ENCODE measurements around the gene FGD3.

FGD3 gene

GRCh38 chr9:93068956-93069355 lies 121.6 kb downstream of the FGD3 start:
- Histone ChIP-seq H3F3A (ENCODE audit: control insufficient read depth, insufficient read depth) (peaks cover 3% of the 10 kb centered on the region), H3K79me2 (ENCODE audit: control insufficient read depth, low read length) (peaks cover 77% of the 10 kb centered on the region), H3K27ac (ENCODE audit: low read depth, low read length) (no peak overlapping the region), H3K36me3 (ENCODE audit: control insufficient read depth, low read length) (peaks cover 73% of the 10 kb centered on the region), H3K9me3 (ENCODE audit: control insufficient read depth, insufficient read depth, low read length) (no peaks in the 10 kb centered on the region), H3K9me2 (replicated peaks; ENCODE audit: control insufficient read depth, low read length) (no peaks in the 10 kb centered on the region), H3K4me2 (ENCODE audit: low read length) (no peak overlapping the region), H3K27me3 (ENCODE audit: control insufficient read depth, low read length) (no peaks in the 10 kb centered on the region), H3K4me3 (ENCODE audit: low read length) (no peak overlapping the region), H3K4me1 (ENCODE audit: control insufficient read depth, low read length) (peaks cover 42% of the 10 kb centered on the region), H4K20me1 (ENCODE audit: control insufficient read depth, insufficient read depth, low read depth, low read length) (peaks cover 5% of the 10 kb centered on the region; the same call in 1 of the 2 replicates)
- no peak for TF ChIP-seq CTCF (IDR thresholded peaks at IDR 0.05; ENCODE audit: low read depth, low read length, poor library complexity, severe bottlenecking)
- TF ChIP-seq EZH2phosphoT487 (IDR thresholded peaks at IDR 0.05; ENCODE audit: borderline replicate concordance, low read length), result no peak

DNA sequence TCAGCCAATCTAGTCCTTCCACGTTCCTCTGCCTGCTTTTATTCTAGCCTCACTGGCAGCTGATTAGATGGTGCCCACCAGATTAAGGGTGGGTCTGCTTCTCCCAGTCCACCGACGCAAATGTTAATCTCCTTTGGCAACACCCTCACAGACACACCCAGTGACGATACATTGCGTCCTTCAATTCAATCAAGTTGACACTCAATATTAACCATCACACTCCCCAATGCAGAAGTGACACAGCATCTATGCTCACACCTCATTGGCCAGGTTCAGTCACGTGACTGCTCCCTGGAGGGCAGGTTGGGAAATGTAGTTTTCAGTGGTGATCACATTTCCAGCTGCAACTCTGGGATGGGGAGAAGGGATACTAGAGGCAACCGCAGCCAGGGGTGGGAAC lies 124.1 kb downstream of the FGD3 start:
- H3F3A ChIP-seq (ENCODE audit: control insufficient read depth, insufficient read depth), result no peaks in the 10 kb centered on the region
- no peaks in the 10 kb centered on the region for H3K27me3 ChIP-seq (ENCODE audit: control insufficient read depth, low read length)
- H3K9me2 ChIP-seq (replicated peaks; ENCODE audit: control insufficient read depth, low read length), result no peaks in the 10 kb centered on the region
- no peak overlapping the region for H3K4me2 ChIP-seq (ENCODE audit: low read length)
- H3K27ac ChIP-seq (ENCODE audit: low read depth, low read length), result no peak overlapping the region
- peaks cover 5% of the 10 kb centered on the region; the same call in 1 of the 2 replicates for H4K20me1 ChIP-seq (ENCODE audit: control insufficient read depth, insufficient read depth, low read depth, low read length)
- H3K4me3 ChIP-seq (ENCODE audit: low read length), result no peak overlapping the region
- H3K79me2 ChIP-seq (ENCODE audit: control insufficient read depth, low read length), result peaks cover 61% of the 10 kb centered on the region
- H3K9me3 ChIP-seq (ENCODE audit: control insufficient read depth, insufficient read depth, low read length), result no peaks in the 10 kb centered on the region
- H3K4me1 ChIP-seq (ENCODE audit: control insufficient read depth, low read length), result peaks cover 23% of the 10 kb centered on the region
- peaks cover 60% of the 10 kb centered on the region for H3K36me3 ChIP-seq (ENCODE audit: control insufficient read depth, low read length)
- TF ChIP-seq CTCF (IDR thresholded peaks at IDR 0.05; ENCODE audit: low read depth, low read length, poor library complexity, severe bottlenecking), result no peak
- TF ChIP-seq EZH2phosphoT487 (IDR thresholded peaks at IDR 0.05; ENCODE audit: borderline replicate concordance, low read length), result no peak

GRCh38 chr9:93072383-93072795 lies 125.1 kb downstream of the FGD3 start:
- H3K4me1 ChIP-seq (ENCODE audit: control insufficient read depth, low read length), result peaks cover 23% of the 10 kb centered on the region
- peaks cover 54% of the 10 kb centered on the region for H3K79me2 ChIP-seq (ENCODE audit: control insufficient read depth, low read length)
- no peak overlapping the region for H3K4me3 ChIP-seq (ENCODE audit: low read length)
- H3K27ac ChIP-seq (ENCODE audit: low read depth, low read length), result no peak overlapping the region
- peaks cover 61% of the 10 kb centered on the region for H3K36me3 ChIP-seq (ENCODE audit: control insufficient read depth, low read length)
- no peaks in the 10 kb centered on the region for H3K9me2 ChIP-seq (replicated peaks; ENCODE audit: control insufficient read depth, low read length)
- 0 out of 2 replicates have a peak overlapping the region, but pooled peaks have one; percentile 7 for H3K4me2 ChIP-seq (ENCODE audit: low read length)
- no peak for TF ChIP-seq CTCF (IDR thresholded peaks at IDR 0.05; ENCODE audit: low read depth, low read length, poor library complexity, severe bottlenecking)
- no peak for TF ChIP-seq EZH2phosphoT487 (IDR thresholded peaks at IDR 0.05; ENCODE audit: borderline replicate concordance, low read length)
- H3K27me3 ChIP-seq (ENCODE audit: control insufficient read depth, low read length), result no peaks in the 10 kb centered on the region
- H3F3A ChIP-seq (ENCODE audit: control insufficient read depth, insufficient read depth), result no peaks in the 10 kb centered on the region
- H3K9me3 ChIP-seq (ENCODE audit: control insufficient read depth, insufficient read depth, low read length), result no peaks in the 10 kb centered on the region
- peaks cover 5% of the 10 kb centered on the region; the same call in 1 of the 2 replicates for H4K20me1 ChIP-seq (ENCODE audit: control insufficient read depth, insufficient read depth, low read depth, low read length)
